Left ventricle myocardium superior (tissue), 1 donor: Measurements from ENCODE around the gene MOK. TPM values are rescaled to one million over a fixed set of nuclear protein-coding genes. Genes with fewer than 3 reads are reported as not detected.
"Not testable (repeated sequence)": the region's sequence is repeated elsewhere in the genome, so short reads cannot be mapped to it uniquely, and the experiment has no call there.

ENCODE experiments used
- ATAC-seq: fragments of 200-7000 bp; cut with Tn5 transposase; one replicate; pipeline ENCODE4 v1.9.1; 2020; ENCODE audit warnings: mild to moderate bottlenecking, moderate library complexity
- DNase-seq: peaks from one replicate; pipeline ENCODE4 v3.0.0-alpha.2; 2020
- intact Hi-C: fragments of 100-400 bp; cut with micrococcal nuclease; formaldehyde crosslinking; loops from one replicate; pipeline ENCODE4 v1.11.0; 2022
- total RNA-seq: library from RNA; stranded (reverse); fragmentation: NEBNext Ultra II Directional; extraction: Animal tissue kit (Norgen Biotek cat#: 25700); gene quantifications from one replicate; pipeline ENCODE4 v1.2.1, GENCODE V29; 2021
- donor health status: DM: no; HTN: yes; CAD: no; lungs with severe emphysema.

The MOK gene
- total RNA-seq, 1 donor from 2014 or later = 10.9 TPM

GRCh38 chr14:102325791-102326345, 20.9 kb upstream of the MOK start:
- ATAC-seq (no peak), DNase-seq (no peak)
- intact Hi-C loops = no loop called here

- DNase-seq (peak; percentile 72), ATAC-seq (no peak)
- intact Hi-C loops = no loop called here
Measured at GRCh38 chr14:102323102-102323501, 18.1 kb upstream of the MOK start.

DNA sequence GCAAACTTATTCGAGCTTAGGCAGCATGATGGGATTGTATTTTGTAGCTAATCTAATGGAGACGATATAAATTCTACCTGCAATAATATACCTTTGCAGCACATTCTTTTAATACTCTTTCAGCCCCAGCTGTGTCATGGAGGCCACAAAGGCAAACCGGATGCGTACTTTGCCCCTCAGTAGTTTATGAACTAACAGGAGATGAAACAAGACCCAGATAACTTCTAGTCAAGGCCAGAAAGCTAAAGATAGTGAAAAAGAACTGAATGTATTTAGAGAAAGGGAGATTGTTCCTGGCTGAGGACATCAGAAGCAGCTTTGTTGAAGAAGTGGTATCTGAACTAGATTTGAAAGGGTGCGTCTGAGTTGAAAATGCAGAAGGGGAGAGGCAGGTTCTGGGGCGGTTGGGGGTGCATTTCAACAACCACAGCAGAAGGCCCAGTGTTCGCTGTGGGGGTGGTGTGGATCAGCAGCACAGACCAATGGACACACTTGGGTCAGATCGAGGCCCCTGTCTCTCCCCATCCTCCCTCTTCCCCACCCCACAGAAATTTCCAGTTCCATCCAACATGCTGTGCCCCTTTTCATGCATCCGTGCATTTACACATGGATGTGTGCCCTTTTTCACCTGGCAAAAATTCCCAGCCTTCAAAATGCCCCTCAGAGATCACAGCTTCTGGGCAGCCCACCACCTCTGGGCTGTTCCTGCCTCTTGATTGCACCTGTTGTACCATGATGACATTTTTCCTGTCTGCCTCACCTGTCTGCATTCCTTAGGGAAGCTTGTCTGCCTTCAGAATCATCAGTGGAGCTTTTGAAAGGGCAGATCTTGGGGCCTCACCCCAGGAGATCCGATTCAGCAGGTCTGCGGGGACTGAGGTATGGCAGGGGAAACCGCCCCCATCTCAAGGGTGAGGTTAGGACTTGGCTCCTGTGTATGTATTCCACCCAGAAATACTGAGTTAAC, 16.8 kb upstream of the MOK start:
- DNase-seq (no peak), ATAC-seq (no peak)
- intact Hi-C loops = no loop called here

- ATAC-seq = no peak
- DNase-seq = no peak
- intact Hi-C loops = no loop called here
Measured at GRCh38 chr14:102320671-102321455, 15.9 kb upstream of the MOK start.

DNA sequence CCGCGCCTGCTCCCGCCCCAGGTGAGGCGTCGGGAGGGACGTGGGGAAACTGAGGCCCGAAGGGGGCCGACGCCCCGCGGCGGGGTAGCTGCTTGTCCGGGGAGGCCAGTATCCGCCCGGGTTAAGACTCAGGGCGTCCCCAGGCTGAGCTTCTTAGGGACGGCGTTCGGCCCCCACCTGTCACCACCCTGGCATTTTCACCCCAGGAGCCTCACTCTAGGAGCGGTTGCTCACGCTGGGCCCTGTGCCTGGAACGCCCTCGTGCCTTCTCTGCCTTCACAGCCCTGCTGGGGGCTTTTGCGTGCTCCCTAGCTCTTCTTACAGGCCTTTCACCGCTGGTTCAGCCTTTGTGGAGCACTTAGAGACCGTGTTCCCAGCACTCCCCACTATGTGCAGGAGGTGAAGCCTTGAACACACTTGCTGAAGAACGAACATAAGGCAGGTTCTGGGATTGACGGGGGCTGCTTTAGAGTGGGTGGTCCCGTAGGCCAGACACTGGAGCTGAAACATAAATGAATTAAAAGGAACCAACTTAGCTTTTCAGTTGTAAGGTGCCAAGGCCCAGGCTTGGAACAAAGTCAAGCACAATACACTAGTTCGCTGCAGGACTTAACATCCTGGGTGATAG, 15.2 kb upstream of the MOK start:
- ATAC-seq (no peak), DNase-seq (peak; percentile 66)
- intact Hi-C loops = no loop called here

DNA sequence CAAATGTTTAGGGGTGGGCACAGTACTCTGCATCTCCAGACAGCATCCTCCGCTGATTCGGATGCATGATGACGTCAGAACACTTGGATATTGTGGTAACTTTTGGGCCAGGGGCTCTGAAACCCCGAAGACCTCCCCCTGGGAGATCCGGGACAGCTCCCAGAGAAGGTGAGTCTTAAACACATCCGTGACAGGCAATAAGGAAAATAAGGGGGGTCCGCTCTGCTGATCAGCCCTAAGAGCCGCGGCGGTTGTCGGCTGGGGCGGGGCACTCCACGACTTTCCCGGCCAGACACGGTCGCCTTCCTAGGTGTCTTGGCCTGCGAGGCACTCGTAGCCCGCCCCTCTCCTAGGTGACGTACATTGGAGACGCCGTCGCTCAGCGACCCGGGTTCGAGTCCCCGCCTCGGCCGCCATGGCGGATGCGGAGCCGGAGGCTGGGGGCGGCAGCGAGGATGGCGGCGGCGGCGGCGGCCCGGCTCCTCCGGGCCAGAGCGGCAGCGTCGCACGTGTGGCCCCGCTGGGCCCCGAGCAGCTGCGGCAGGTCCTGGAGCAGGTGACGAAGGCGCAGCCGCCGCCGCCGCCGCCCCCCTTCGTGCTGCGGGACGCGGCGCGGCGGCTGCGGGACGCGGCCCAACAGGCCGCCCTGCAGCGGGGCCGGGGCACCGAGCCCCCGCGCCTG, 14.5 kb upstream of the MOK start, which contains the start of gene ZNF839:
ZNF839 (plus strand) TSS at position 396 of the 682 bp plus-strand sequence; CDS start at position 416, 20 bp downstream.
- DNase-seq (peak; percentile 95), ATAC-seq (peak; percentile 63)
- intact Hi-C loops = no loop called here

GRCh38 chr14:102318781-102319276, 13.9 kb upstream of the MOK start:
- DNase-seq = no peak
- intact Hi-C loops = no loop called here
- ATAC-seq = no peak

DNA sequence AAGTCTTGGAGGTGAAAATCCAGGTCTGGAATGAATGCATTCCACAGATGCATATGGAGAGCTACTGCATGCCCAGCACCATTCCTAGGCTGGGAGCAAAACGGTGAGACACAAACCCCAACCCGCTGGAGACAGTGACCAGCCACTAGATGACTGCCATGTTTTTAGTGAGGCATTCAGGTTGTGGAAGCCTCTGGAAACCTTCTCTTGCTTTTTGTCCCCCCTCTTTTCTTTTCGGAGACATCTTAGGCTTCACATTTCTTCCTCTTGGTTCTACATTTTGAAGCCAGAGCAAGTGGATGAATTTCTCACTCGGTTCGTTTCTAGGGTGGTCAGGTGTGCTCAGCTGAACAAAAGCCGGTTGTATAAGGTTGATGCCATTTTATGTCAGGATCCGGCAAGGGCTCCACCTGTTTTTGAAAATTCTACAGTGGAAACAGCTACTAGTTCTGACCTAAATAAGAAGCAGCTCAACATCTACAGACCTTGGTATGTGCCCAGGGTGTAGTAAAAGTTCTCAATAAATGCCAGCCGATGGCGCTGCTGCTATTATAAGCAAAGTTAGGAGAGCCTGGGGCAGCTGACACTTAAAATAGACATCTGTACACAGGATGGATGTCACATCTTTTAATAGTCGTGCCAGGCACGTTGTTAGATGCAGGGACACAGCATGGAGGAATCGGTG, 12.7 kb upstream of the MOK start:
- ATAC-seq = peak; percentile 53
- intact Hi-C loops = no loop called here
- DNase-seq = peak; percentile 60

DNA sequence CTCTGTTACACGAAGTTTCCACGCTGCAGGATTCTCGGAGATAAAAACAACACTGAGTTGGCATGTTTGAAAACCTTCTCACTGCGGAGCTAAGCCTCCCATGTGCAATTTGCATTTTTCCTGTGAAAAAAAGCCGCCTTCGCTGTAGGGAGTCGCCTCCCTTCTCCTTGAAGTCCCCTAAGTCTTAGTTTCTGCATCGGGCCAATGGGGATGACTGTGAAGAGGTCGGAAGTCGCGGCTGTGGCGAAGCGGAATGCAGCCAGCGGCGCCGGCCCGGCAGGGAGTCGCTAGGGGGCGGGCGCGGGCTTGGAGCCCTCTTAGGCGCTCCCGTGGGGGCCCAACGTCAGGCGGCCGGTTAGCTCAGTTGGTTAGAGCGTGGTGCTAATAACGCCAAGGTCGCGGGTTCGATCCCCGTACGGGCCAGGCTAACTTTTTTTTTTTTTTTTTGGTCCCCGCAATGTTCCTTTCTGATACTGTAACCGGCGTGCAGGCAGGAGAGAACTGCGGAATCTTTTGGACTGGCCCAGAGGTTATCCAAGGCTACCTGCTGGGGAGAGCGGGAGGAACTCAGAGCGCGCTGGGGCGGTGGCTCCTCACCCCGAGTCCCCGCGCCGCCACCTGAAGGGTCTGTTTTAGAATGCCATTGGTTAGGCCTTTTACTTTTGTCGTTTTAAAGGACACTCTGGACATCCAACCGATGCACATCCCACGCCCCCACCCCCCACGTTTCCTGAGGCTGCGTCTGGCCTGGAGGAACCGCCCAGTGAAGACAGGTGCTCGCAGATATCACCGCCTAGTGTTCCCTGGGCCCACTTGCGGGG, 12.0 kb upstream of the MOK start:
- intact Hi-C loops = no loop called here
- peak; percentile 80 for ATAC-seq

GRCh38 chr14:102316338-102316742, 11.4 kb upstream of the MOK start:
- DNase-seq = no peak
- intact Hi-C loops = no loop called here
- no peak for ATAC-seq

More for the DNA sequence above, 12.0 kb upstream of the MOK start:
- peak; percentile 96 for DNase-seq

DNA sequence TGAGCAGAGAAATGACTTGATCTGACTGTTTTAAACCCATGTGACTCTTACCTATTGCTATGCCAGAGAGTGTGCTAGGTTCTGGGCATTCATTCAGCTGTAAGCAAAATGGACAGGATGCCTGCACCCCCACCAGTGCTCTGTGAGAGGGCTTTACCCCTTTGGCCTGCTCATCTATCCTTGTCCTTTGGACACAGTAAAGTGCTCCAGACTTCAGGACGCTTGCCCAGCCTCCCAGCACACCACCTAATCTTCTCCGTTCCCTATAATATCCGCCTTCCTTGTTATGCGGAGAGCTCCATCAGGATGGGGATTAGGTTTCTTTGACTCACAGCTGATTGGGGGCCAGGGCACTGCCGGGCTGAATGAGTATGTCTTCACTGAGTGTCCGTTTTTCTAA, 10.2 kb upstream of the MOK start:
- DNase-seq (no peak), ATAC-seq (no peak)
- intact Hi-C loops = loop anchor here (2.0 kb wide), 1 partner anchor 80 kb away; no protein-coding TSS in a partner anchor

GRCh38 chr14:102314242-102315011, 9.5 kb upstream of the MOK start:
- intact Hi-C loops = loop anchor here (2.0 kb wide), 1 partner anchor 80 kb away; no protein-coding TSS in a partner anchor
- ATAC-seq (peak; percentile 64), DNase-seq (peak; percentile 92)

GRCh38 chr14:102303664-102304063, 1.3 kb downstream of the MOK start:
- intact Hi-C loops = no loop called here
- no peak for ATAC-seq
- DNase-seq = no peak

DNA sequence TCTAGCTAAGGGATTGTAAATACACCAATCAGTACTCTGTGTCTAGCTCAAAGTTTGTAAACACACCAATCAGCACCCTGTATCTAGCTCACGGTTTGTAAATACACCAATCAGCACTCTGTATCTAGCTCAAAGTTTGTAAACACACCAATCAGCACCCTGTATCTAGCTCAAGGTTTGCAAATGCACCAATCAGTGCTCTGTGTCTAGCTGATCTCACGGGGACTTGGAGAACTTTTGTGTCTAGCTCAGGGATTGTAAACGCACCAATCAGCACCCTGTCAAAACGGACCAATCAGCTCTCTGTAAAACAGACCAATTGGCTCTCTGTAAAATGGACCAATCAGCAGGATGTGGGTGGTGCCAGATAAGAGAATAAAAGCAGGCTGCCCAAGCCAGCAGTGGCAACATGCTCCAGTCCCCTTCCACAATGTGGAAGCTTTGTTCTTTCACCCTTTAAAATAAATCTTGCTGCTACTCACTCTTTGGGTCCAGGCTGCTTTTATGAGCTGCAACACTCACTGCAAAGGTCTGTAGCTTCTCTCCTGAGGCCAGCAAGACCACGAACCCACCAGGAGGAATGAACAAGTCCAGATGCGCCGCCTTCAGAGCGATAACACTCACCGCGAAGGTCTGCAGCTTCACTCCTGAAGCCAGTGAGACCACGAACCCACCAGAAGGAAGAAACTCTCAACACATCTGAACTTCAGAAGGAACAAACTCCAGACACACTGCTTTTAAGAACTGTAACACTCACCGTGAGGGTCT, 6.5 kb downstream of the MOK start:
- ATAC-seq, DNase-seq, intact Hi-C loops: not testable (repeated sequence)

DNA sequence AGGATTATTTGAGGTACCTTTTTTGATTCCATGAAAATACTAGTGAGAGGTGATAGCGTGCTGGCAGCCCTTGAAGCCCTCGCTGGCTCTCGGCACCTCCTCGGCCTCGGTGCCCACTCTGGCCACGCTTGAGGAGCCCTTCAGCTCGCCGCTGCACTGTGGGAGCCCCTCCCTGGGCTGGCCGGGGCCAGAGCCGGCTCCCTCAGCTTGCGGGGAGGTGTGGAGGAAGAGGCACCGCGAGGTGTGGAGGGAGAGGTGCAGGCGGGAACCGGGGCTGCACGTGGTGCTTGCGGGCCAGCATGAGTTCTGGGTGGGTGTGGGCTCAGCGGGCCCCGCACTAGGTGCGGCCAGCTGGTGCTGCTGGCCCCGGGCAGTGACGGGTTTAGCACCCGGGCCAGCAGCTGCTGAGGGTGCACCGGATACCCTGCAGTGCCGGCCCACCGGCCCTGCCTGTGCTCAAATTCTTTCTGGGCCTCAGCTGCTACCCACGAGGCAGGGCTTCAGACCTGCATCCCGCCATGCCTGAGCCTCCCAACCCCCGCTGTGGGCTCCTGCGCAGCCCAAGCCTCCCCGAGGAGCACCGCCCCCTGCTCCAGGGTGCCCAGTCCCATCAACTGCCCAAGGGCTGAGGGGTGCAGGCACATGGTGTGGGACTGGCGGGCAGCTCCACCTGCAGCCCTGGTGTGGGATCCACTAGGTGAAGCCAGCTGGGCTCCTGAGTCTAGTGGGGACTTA, 7.4 kb downstream of the MOK start:
- DNase-seq = no peak
- intact Hi-C loops = no loop called here
- no peak for ATAC-seq
